DMS53 treated with DMSO at 0.1 percent for 48 hours (cell line): ENCODE measurements around the gene KIF2A.

Experiments used
- DNase-seq: peaks from one replicate; lab custom pipeline; 2025; ENCODE audit not compliant: unreplicated experiment; lab: John Stamatoyannopoulos, UW

Gene KIF2A

GRCh38 chr5:62305715-62306322 lies at the start of gene KIF2A:
TSS of gene KIF2A (plus strand) at chr5:62306206. CDS start at chr5:62306473, 267 bp downstream.
- DNase-seq = peak; percentile 85

GRCh38 chr5:62257020-62257367 lies 49.0 kb upstream of the KIF2A start:
- DNase-seq = no peak

- DNase-seq = no peak
These were observed 47.4 kb upstream of the KIF2A start for GRCh38 chr5:62258654-62259053.

- no peak for DNase-seq
These were observed 46.2 kb upstream of the KIF2A start for GRCh38 chr5:62259699-62260250.

GRCh38 chr5:62260513-62260912 lies 45.5 kb upstream of the KIF2A start:
- no peak for DNase-seq

GRCh38 chr5:62263401-62263800 lies 42.6 kb upstream of the KIF2A start:
- peak; percentile 76 for DNase-seq

- no peak for DNase-seq
These were observed 40.3 kb upstream of the KIF2A start for GRCh38 chr5:62265648-62266112.

- no peak for DNase-seq
These were observed 39.4 kb upstream of the KIF2A start for GRCh38 chr5:62266573-62266972.

- peak; percentile 94 for DNase-seq
These were observed 37.8 kb upstream of the KIF2A start for GRCh38 chr5:62268234-62268633.

GRCh38 chr5:62268792-62269191 lies 37.2 kb upstream of the KIF2A start:
- no peak for DNase-seq

- DNase-seq = no peak
These were observed 34.6 kb upstream of the KIF2A start for GRCh38 chr5:62271370-62271769.

- DNase-seq = no peak
These were observed 34.1 kb upstream of the KIF2A start for GRCh38 chr5:62271870-62272269.

GRCh38 chr5:62273687-62274086 lies 32.3 kb upstream of the KIF2A start:
- DNase-seq = no peak

- no peak for DNase-seq
These were observed 30.4 kb upstream of the KIF2A start for GRCh38 chr5:62275581-62275980.

- no peak for DNase-seq
These were observed 24.6 kb upstream of the KIF2A start for GRCh38 chr5:62281411-62281810.

- no peak for DNase-seq
These were observed 23.9 kb upstream of the KIF2A start for GRCh38 chr5:62282064-62282463.

GRCh38 chr5:62283005-62283404 lies 23.0 kb upstream of the KIF2A start:
- no peak for DNase-seq

GRCh38 chr5:62283861-62284260 lies 22.1 kb upstream of the KIF2A start:
- no peak for DNase-seq

GRCh38 chr5:62284946-62285891 lies 20.8 kb upstream of the KIF2A start:
- DNase-seq = no peak

GRCh38 chr5:62286834-62287233 lies 19.2 kb upstream of the KIF2A start:
- DNase-seq = no peak

- DNase-seq = no peak
These were observed 18.8 kb upstream of the KIF2A start for GRCh38 chr5:62287237-62287636.

GRCh38 chr5:62288118-62288517 lies 17.9 kb upstream of the KIF2A start:
- DNase-seq = no peak
